Fibroblast of the aortic adventitia (primary cell): ENCODE data around the gene KCP. TPM values are rescaled to one million over a fixed set of nuclear protein-coding genes. Genes with fewer than 3 reads are reported as not detected.

Experiments
- DNase-seq: peaks from one replicate; pipeline ENCODE4 v3.0.0-alpha.2; 2010; ENCODE audit warnings: low read depth
- H3K4me3 ChIP-seq: 2 replicates; pipeline ENCODE4 v1.5.1; 2011; ENCODE audit warnings: low read depth, mild to moderate bottlenecking, control low read depth, low read length, moderate library complexity
- CTCF ChIP-seq: IDR thresholded peaks from 2 replicates; pipeline ENCODE4 v1.5.1; 2011; ENCODE audit warnings: mild to moderate bottlenecking, low read length, control low read depth, inconsistent platforms; ENCODE audit not compliant: insufficient read depth
- total RNA-seq: library from RNA; depleted of rRNA; stranded (reverse); fragments of >200 nt; gene quantifications from 2 replicates; pipeline ENCODE4 v1.2.3, GENCODE V29; 2012; ENCODE audit warnings: low replicate concordance

KCP gene
- total RNA-seq, 1 donor, result 0.09 TPM

GRCh38 chr7:128832880-128833147 lies 77.7 kb downstream of the KCP start:
- TF ChIP-seq CTCF, result no peak
- H3K4me3 ChIP-seq, result peak overlapping the region; percentile 90
- DNase-seq, result no peak

DNA sequence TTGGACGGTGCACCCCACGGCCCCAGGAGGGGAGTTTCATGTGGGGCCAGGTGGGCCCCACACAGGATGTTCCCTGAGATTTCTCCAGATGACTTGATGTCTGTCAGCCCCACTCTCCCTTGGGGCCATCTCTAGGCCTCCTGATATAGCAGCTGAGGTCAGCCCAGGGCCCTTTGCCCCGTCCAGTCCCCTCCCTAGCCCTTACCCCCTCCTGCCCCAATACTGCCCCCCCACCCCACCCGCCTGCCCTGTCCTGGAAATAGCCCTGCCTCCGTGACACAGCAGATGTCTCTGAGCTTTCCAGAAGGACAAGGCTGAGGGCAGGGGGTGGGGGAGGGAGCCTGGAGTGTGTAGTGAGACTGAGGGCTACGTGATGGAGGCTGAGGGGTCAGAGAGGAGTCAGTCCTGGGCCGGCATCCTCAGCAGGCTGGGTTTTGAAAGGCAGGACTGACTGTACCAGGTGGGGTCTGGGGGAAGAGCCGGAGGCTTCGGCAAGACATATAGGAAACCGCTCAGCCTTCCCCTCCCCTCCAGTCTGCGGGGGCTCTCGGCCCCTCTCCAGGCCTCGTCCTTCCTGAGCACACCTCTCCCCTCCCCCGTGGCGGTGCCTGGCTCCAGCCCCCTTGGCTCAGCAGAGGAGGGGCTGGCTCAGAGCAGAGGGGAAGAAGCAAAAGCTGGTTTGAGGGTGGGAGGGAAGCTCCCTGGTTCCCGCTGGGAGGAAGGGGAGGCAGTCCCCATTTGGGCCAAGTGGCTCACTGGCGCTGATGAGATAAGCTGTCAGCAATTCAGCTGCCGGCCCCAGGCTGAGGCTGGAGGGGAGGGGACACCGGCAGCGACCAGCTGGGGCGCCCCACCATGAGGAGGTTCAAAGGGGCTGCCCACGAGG lies 78.3 kb downstream of the KCP start:
- H3K4me3 ChIP-seq, result peak overlapping the region; percentile 90
- peak; percentile 43 for DNase-seq
- no peak for TF ChIP-seq CTCF

DNA sequence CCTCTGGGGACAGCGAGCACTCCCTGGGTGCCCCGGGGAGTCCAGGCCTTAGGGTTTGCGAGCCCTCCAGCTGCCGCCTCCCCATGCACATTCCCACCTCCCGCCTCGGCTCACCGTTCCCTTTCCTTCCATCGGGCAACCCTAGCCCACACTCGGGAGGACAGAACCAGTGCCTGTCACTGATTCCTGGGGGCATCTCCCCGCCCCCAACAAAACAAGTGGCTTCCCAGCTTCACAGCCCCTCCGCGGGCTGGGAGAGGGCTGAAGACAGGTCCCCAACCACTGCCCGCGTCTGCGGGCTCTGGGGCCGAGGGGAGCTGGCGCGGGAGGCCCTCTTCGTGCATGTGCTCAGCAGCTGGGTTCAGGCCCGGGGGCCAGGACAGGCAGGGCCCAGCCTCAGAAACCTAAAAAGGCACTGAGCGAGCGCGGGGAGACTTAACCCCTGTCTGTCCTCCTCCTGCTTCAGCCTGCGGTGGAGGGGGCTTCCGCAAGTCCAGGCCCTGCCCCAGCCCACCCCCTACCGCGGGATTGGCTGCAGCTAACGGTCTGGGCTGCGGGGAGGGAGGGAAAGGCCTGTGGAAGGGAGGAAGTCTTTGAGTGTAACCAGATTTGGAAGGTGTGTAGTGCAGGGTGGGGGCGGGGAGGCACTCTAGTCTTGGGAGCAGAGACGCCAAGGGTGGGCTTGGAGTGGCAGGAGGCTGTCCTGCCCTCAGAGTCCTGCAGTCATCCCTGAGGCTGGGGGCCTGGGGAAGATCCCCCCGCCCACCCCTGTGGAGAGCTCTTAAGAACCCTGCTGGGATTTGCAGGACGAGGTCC lies 79.1 kb downstream of the KCP start:
- peak overlapping the region; percentile 90 for H3K4me3 ChIP-seq
- peak; percentile 69 for DNase-seq
- no peak for TF ChIP-seq CTCF

DNA sequence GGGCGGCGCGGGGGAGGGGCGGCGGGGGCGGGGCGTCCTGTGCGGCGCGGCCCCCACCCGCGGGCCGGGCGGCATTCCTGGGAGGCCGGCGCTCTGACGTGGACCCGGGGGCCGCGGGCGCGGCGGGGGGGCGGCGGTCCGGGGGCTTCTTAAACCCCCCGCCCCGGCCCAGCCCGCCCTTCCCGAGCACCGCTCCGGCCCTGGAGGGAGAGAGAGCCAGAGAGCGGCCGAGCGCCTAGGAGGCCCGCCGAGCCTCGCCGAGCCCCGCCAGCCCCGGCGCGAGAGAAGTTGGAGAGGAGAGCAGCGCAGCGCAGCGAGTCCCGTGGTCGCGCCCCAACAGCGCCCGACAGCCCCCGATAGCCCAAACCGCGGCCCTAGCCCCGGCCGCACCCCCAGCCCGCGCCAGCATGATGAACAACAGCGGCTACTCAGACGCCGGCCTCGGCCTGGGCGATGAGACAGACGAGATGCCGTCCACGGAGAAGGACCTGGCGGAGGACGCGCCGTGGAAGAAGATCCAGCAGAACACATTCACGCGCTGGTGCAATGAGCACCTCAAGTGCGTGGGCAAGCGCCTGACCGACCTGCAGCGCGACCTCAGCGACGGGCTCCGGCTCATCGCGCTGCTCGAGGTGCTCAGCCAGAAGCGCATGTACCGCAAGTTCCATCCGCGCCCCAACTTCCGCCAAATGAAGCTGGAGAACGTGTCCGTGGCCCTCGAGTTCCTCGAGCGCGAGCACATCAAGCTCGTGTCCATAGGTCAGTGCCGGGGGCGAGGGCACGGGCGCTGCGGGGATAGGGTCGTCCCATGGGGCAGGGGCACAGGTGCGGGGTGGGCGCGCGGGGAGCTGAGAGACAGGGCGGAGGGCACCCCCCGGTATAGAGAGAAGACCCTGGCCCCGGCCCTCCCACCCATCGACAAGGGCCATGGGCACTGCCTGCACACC lies 80.0 kb downstream of the KCP start, which contains the start of gene FLNC:
TSS of gene FLNC (plus strand) at position 176 of the 947 bp plus-strand sequence. CDS start at position 408, 232 bp downstream.
- TF ChIP-seq CTCF, result no peak
- peak within 1 kb of the TSS; percentile 90 for H3K4me3 ChIP-seq
- DNase-seq, result peak; percentile 62

DNA sequence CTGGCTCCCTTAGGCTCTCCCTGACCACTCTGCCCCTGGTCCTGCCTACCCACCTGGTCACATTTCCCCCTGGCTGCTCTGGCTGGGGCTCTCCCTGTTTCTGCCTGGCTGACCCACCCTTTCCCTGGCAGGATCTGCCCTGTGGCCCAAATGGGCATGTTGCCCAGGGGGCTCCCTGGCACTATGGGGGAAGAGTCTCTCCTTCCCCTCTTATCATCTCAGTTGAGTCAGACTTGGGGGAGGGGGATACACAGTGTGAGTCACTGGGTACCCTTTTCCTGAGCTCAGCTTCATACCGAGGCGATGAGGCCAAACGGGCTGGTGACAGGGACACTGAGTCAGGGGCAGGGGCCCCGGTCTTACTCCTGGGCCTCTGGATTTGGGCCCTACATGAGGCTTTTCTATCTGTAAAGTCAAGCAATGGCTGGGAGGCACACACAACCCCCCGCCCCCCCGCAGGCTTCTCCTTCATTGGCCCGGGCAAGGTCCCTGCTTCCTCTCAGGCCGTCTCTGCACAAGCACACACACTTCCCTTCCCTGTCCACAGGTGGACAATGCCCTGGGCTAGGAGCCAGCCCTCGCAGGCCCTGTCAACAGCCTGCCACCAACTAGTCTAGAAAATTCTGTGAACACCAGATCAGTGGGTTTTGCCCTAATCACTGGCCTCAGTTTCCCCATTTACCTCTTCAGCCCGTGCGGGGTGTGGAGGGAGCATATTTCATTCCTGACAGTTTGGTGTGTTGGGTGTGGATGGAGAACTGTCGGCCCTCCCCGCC lies 80.9 kb downstream of the KCP start:
- peak; percentile 51 for DNase-seq
- peak overlapping the region; percentile 51 for H3K4me3 ChIP-seq
- no peak for TF ChIP-seq CTCF
